Liver (tissue), 3 donors: ENCODE measurements around the gene CGAS.

ENCODE experiments used
- EGR1 ChIP-seq, 2 donors: IDR thresholded peaks; 2 replicates each; pipeline ENCODE4 v1.6.1; 2016 to 2018; ENCODE audit warnings: antibody characterized with exemption in 2 of 2, low read depth in 2 of 2
- GABPA ChIP-seq, 2 donors: IDR thresholded peaks in 1 of 2; conservative IDR thresholded peaks in 1 of 2; 2 replicates each; pipeline ENCODE4 v1.6.1; 2016; ENCODE audit warnings: antibody characterized with exemption in 2 of 2, mild to moderate bottlenecking in 1 of 2, moderate library complexity in 1 of 2
- HNF4G ChIP-seq: IDR thresholded peaks from 2 replicates; pipeline ENCODE4 v1.6.1; 2016; ENCODE audit warnings: antibody characterized with exemption
- JUND ChIP-seq, 2 donors: IDR thresholded peaks; 2 replicates each; pipeline ENCODE4 v1.6.1; 2016; ENCODE audit warnings: antibody characterized with exemption in 2 of 2
- NR2F2 ChIP-seq: IDR thresholded peaks from 2 replicates; pipeline ENCODE4 v1.6.1; 2016; ENCODE audit warnings: antibody characterized with exemption
- SP1 ChIP-seq: IDR thresholded peaks from 2 replicates; pipeline ENCODE4 v1.6.1; 2018; ENCODE audit warnings: antibody characterized with exemption, mild to moderate bottlenecking
- TAF1 ChIP-seq: conservative IDR thresholded peaks from 2 replicates; pipeline ENCODE4 v1.6.1; 2016; ENCODE audit warnings: antibody characterized with exemption, mild to moderate bottlenecking
- TF ChIP-seq, protein P1 (sequence below): fragments of 150-350 bp; IDR thresholded peaks from 2 replicates; pipeline ENCODE4 v1.5.1; 2017; ENCODE audit warnings: improper control_type of control experiment, low read depth, low read length; ENCODE audit not compliant: missing input control
- TF ChIP-seq, protein P2 (sequence below): IDR thresholded peaks from 2 replicates; pipeline ENCODE4 v1.6.1; 2016; ENCODE audit warnings: antibody characterized with exemption
- donor health status: healthy.
- donor health status: healthy.

DNA sequence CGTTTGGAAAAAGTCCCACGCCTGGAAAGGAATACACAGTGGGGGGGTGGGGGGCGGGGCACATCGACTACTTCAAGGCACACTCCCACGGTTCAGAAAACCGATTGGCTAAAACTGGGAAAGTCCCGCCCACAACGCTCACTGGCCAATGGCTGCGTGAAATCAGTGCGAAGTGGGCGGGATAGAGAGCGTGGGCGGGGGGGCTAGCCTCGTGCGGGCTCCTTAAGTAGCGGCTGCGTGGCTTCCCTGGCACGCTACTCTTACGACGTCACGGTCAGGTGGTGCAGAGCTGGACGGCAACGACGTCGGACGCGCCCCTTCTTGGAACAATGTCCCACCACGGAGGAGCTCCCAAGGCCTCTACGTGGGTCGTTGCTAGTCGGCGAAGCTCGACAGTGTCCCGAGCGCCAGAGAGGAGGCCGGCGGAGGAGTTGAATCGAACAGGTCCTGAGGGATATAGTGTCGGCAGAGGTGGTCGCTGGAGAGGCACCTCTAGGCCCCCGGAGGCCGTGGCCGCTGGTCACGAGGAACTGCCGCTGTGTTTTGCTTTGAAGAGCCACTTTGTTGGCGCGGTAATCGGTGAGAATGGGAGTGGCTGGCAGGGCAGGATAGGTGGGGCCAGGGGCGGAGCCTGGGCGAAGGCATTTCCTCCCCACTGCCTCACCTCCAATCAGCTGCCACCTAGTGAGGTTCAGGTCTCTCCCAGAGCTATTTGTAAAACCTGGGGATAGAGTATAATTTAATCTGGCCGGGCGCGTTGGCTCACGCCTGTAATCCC, 57.3 kb downstream of the CGAS start, which contains the start of gene DDX43:
- TF ChIP-seq JUND (IDR thresholded peaks at IDR 0.05) (no peak), EGR1 (IDR thresholded peaks at IDR 0.05; ENCODE audit: low read depth in 2 of 2) (no peak), GABPA (IDR thresholded peaks at IDR 0.05 in 1 of 2, conservative IDR thresholded peaks at IDR 0.05 in 1 of 2) (no peak), HNF4G (no peak), TAF1 (no peak), NR2F2 (no peak), SP1 (no peak)
- TF ChIP-seq, protein P1, sequence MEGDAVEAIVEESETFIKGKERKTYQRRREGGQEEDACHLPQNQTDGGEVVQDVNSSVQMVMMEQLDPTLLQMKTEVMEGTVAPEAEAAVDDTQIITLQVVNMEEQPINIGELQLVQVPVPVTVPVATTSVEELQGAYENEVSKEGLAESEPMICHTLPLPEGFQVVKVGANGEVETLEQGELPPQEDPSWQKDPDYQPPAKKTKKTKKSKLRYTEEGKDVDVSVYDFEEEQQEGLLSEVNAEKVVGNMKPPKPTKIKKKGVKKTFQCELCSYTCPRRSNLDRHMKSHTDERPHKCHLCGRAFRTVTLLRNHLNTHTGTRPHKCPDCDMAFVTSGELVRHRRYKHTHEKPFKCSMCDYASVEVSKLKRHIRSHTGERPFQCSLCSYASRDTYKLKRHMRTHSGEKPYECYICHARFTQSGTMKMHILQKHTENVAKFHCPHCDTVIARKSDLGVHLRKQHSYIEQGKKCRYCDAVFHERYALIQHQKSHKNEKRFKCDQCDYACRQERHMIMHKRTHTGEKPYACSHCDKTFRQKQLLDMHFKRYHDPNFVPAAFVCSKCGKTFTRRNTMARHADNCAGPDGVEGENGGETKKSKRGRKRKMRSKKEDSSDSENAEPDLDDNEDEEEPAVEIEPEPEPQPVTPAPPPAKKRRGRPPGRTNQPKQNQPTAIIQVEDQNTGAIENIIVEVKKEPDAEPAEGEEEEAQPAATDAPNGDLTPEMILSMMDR: no peak
- TF ChIP-seq, protein P2, sequence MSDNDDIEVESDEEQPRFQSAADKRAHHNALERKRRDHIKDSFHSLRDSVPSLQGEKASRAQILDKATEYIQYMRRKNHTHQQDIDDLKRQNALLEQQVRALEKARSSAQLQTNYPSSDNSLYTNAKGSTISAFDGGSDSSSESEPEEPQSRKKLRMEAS: no peak
